ENCODE data around the gene BBS2.

DNA sequence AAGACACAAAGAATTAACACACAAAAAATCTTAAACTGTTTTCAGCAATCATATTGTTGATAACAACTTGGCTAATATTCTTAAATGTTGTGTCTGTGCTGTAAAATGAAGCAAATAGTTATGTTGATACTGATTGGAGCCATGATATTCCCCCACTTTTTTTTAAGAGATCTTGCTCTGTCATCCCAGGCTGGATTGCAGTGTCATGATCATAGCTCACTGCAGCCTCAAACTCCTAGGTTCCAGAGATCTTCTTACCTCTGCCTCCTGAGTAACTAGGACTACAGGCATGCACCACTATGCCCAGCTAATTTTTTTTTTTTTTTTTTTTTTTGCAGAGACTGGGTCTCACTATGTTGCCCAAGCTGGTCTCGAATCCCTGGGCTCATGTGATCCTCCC, 26.0 kb downstream of the BBS2 start:
- TF ChIP-seq POLR2A (IDR thresholded peaks at IDR 0.05): no peak
- no peak for TF ChIP-seq CTCF (IDR thresholded peaks at IDR 0.05)
- TF ChIP-seq POLR2AphosphoS5 (IDR thresholded peaks at IDR 0.05): no peak

All from stomach (tissue), 4 donors.